ENCODE data around the gene FOXO3.

FOXO3 gene

DNA sequence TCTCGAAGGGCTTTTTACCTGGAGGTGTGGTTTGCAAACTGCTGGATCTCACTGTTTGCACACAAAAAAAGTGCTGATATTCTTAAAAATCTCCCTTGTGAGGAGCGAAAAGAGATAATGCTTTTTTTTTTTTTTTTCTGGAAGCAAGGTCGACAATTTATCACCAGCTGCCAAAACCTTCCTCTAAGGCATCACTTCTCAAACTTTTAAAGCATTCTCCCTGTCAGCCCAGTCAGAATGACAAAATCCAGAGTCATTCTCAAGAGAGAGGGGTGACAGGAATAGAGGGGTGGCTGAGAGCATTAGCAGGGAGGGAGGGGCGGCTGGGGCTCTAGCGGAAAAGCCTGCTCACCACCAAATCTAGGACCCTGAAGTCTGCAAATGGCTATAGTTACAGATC is 150.4 kb downstream of the FOXO3 start:
- no peak for DNase-seq (ENCODE audit: low read depth in 2 of 2)

DNA sequence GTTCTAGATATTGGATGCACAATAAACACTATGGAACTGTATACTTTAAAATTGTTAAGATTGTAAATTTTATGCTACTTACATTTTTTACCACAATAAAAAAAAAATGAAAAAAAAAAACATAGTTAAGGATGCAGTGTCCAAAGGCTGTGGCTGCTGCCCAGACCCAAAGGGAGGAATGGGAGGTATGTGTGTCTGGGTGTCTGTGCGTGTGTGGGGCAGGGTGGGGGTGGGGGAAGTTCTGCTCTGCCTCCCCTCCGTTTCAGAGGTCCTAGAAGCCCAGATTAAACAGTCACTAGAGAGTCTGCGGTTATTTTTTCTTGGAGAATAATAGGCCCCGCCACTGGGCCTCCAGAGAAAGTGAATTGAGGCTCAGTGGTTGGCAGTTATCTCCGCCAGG is 151.1 kb downstream of the FOXO3 start:
- no peak for DNase-seq (ENCODE audit: low read depth in 2 of 2)

DNA sequence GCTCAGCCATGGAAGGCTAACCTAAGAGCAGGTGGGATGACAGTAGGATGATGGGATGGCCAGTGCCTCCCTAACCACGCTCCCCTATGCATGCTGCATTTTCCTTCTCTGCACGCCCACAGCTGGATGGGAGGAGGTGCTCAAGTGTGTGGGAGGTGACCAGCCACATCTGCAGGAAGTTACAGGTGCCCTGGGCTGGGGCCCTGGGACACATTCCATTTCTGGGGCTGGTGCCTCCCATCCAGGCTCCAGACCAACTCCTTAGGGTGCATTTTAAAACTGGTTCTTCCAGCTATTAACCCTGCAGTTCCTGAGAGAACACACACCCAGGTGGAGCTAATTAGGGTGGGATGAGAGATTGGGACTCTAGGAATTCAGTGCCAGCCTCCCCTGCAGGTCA is 152.2 kb downstream of the FOXO3 start:
- no peak for DNase-seq (ENCODE audit: low read depth in 2 of 2)

DNA sequence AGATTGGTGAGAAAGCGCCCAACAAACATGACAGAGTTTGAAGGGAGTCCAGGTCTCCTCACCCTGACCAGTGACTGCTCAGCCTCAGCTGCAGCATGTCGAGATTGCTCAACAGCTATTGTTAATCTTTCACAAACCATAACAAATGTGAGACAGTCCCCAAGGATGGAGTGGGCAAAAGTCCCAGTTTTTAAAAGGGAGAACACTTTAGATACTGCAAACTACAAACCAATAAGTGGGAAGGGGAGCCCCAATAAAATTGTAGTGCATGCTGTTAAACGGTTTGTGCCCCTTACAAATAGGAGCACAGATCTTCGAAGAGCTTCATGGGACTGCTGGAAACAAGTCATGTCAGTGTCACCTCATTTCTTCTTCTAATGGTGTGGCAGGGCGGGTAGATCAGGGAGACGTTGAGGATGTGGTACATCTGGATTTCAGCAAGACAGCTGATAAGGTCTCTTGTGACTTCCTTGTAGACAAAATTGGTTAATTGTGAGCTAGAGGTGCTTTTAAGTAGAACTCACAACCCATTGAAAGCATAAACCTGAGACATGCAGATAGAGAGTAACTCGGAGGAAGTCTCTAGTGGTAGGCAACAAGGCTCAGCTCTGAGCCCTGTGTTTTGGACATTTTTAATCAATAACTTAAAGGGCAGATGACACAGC is 153.5 kb downstream of the FOXO3 start:
- no peak for DNase-seq (ENCODE audit: low read depth in 2 of 2)

DNA sequence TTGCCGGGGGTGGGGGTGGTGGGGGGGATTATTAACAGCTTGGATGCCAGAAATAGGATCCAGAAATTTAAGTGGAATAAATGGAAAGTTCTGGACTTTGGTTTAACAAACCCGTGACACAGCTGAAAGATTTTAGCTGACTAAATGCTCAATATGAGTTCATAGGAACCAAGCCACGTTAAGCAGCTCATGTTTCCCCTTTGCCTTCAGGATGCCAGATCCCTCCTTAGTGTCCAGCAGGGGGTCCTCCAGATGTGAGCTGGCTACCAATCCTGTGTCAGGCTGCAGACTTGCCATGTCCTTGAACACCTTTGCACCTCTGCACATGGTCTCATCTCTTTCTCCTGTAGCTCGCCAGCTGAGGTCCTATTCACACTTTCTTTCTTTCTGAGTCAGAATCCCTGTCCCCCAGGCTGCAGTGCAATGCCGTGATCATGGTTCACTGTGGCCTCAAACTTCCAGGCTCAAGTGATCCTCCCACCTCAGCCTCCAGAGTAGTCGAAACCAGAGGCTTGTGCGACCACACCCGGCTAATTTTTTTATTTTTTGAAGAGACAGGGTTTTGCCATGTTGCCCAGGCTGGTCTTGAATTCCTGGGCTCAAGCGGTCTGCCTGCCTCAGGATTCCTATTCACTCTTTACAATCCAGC is 154.2 kb downstream of the FOXO3 start:
- DNase-seq (ENCODE audit: low read depth in 2 of 2): no peak

DNA sequence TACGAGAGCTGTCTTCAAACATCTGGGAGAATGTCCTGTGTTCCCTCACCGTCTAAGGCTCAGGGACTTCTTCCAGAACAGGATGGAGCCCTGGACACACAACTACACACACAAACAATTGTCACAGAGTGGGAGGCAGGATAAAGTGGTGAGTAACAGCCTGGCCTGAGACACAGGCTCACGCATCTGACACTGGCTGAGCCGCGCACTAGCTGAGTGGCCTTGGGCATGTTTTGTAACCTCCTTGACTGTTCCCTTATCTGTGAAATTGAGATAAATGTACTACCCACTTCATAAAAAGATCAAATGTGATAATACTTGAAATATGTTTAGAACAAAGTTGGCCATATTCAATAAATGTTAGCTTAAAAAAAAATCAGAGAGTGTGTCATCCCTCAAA is 155.1 kb downstream of the FOXO3 start:
- no peak for DNase-seq (ENCODE audit: low read depth in 2 of 2)

DNA sequence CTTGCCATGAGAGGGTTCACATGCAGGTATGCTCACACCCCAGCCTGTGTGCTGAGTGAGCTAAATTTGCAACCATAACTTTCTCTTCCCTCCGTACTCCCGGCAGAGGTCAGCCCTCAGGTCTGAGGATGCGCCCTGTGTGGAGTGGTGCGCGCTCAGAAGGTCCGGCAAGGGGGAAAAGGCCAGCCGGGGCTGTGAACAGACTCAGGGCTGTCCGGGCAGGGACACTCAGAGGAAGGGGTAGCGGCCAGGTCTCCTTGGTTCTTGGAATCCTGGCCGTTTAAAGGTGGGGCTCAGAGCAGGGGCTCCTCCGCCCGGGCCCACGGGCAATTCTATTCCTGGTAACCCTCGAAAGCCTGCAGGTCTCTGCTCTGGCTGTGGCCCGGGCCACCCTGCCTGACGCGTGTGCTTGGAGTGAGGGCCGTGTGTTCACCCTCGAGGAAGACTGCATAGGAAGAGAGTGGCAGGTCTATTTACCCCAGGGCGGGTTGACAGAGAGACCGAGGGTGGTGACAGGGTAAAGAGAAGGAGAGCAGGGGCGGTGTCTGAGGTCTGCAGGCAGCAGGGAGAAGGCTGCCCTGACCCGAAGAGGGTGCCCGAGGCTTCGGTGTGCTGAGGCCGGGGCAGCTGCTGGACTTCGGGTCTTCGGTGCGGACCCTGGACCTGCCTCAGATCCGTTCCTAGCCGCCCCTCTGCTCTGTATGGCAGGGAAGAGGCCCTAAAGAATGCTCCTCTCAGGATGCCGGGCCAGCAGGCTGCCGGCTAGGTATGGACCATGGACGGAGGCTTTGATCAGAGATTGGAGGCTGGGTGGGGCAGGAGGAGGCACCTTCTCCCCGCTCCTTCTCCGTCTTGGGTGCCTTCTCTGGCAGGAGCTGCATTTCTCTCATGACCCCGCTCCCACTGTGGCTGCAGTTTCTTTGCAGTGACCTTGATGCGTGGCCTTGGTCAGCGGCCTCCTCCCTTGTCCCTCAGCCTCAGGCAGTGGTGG is 156.4 kb downstream of the FOXO3 start:
- no peak for DNase-seq (ENCODE audit: low read depth in 2 of 2)

DNA sequence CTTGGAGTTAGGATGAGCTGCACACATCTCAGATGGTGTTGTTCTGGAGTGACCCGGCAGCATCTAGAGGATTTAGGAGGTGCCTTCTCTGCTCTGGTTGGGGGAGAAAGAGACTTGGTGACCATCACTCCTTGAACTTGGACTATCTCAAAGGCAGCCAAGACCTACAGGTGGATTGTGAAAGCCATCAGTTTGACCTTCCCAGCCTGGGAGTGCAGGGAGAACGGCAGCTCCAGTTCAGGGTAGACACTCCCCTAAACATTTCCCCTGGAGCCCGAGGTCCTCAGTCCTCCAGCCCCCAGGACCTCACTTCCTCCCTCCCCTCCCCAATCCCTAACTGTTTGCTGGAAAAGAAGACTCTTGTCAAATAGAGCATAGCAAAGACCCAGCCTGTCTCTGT is 158.8 kb downstream of the FOXO3 start:
- DNase-seq (ENCODE audit: low read depth in 2 of 2): no peak

DNA sequence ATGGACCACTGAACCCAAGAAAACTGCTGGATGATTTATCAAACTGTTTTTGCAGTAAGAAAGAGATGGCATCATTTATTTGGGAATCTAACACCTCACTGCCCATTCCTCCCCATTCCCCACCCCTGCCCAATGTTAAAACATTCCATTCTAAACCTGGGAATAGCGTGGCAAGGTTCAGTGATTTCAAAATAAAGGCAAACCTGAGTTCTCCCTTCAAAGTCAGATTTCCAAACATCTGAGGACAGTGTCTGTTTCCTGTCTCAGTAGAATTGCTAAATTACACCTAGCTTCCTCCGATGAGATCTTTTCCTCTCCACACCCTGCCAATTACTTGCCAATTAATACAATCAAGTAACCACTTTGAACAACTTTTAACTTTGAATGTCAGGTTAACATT is 160.1 kb downstream of the FOXO3 start:
- DNase-seq (ENCODE audit: low read depth in 2 of 2): no peak

DNA sequence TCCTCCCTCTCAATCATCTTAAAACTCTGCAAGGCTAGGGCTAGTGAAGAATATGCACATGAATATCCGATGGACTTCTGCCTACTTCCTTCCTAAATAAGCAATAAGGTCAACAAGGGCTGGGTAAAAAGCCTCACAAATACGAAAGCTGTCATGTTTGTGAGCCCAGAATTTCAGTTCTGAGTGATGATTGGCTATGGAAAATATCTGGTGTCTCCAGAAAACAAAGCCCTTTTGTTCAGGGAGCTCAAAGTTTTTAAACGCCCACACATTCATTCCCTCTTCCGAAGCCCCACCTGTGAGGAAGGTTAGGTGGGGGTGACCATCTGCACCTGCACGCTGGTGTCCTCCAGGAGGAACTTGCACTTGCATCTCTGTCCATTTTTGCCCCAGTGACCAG is 160.6 kb downstream of the FOXO3 start:
- no peak for DNase-seq (ENCODE audit: low read depth in 2 of 2)

DNA sequence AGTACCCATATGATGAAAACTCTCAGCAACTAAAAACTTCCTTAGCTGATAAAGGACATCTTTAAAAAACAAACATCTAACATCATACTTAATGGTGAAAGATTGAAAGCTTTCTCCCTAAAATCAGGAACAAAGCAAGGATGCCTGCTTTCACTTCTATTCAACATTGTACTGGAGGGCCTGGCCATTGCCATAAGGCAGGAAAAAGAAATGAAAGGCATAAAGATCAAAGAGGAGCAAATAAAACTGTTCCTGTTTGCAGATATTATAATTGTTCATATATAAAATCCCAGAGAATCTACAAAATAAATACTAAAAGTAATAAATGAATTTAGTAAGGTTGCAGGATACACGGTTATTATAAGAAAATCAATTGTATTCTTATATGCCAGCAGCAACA is 162.9 kb downstream of the FOXO3 start:
- no peak for DNase-seq (ENCODE audit: low read depth in 2 of 2)

DNA sequence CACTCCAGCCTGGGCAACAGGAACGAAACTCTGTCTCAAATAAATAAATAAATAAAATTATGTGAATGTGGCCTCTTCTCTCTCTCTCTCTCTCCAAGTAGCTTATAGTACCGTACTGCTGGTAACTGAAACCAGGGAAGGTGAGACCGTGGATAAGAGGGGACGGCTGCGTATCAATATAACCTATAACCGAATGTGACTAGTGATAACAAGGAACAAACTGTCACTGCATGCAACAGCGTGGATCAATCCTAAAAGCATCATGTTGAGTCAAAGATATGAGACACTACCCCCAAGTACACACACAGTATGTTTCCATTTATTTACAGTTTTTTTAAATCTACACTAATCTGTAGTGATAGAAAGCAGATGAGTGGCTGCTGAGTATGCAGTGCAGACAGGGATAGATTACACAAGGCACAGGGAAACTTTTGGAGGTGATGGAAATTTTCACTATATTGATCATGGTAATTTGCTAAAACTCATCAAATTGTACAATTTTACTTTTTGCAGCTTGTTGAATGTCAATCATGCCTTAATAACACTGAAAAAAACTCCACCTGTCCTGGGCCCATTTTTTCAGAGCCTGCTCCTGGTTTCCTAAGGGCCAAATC is 166.1 kb downstream of the FOXO3 start:
- no peak for DNase-seq (ENCODE audit: low read depth in 2 of 2)

DNA sequence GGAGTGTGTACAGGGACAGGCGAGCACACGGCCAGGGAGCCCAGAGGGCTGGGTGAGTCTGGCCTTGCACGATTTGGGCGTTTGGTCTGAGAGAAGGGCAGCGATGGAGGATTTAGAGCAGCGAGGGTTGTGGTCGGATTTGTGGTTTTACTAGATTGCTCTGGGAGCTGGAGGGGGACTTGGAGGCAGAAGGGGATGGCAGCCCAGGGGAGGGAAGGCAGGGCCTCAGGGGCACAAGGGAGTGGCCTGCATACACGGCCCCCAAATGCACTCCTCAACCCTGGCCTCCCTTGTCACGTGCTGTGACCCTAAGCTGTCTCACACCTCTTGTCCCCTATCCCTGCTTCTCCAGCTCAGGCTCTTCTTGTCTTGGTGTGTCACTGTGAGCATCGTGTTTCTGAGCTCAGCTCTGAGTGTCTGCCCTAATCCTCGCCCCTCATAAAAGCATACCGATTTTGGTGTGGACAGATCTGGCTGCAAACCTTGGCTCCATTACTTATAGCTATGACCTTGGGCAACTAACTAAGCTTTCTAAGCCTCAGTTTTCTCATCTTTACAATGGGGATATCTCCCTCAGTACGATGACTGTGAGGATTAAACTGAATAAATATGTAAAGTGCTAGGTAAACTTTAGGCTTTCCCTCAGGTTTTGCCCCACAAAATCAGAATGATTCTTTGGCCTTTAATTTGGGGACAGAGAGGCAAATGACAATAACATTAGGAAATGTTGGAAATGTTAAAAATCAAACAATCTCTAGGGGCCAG is 167.4 kb downstream of the FOXO3 start:
- no peak for DNase-seq (ENCODE audit: low read depth in 2 of 2)

DNA sequence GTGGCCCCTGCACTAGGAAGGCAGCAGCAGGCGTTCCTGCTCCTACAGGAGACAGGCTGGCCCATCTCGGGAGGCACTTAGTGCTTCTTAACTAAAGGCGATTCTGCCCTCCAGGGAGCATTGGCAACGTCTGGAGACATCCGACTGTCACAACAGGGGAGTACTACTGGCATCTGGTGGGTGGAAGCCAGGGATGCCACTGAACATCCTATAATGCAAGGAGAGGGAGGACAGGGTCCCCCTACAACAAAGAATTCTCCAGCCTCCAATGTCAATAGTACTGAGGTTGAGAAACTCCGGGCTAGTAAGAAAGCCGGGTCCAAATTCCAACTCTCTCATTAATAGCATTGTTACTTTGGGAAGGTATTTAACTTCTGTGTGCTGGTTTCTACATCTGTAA is 168.1 kb downstream of the FOXO3 start:
- no peak for DNase-seq (ENCODE audit: low read depth in 2 of 2)

DNA sequence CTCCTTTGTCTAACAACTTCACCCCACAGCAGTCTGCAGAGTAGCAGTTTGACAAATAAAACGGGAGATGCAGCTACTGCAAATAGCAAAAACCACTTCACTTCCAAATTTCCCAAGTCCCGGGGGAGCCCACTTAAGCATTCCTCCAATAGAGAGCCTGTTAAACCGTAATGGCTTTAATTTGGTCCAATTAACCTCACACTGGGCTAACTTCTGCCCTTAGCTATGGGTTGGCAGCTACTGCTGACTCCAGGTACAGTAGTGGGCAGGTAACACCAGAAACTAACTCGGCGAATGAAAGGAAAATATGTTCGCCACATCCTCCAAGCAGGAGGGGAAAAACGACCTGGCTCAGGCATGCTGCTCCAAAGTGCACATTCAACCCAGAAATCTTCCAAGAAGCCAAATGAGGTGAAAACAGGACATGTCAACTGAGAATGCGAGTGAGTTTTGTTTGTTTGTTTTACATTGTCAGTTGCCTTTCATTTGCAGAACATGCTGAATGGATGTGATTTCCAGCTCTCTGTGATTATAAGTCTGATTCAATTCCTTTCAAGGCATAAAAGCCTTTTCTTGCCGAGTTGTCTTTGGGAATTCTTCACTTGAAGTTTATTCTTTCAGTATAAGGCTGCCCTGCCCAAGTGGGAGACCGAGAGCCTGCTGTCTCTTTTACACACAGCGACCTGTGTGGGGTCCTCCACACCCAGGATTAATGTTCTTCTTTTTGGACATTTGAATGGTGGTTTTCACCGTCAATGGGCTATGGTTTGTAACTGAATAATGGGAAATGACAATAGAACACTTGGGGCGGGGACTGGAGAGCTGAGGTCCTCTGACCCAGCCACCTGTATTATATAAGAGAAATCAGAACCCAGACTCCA is 170.2 kb downstream of the FOXO3 start:
- DNase-seq (ENCODE audit: low read depth in 2 of 2): no peak

DNA sequence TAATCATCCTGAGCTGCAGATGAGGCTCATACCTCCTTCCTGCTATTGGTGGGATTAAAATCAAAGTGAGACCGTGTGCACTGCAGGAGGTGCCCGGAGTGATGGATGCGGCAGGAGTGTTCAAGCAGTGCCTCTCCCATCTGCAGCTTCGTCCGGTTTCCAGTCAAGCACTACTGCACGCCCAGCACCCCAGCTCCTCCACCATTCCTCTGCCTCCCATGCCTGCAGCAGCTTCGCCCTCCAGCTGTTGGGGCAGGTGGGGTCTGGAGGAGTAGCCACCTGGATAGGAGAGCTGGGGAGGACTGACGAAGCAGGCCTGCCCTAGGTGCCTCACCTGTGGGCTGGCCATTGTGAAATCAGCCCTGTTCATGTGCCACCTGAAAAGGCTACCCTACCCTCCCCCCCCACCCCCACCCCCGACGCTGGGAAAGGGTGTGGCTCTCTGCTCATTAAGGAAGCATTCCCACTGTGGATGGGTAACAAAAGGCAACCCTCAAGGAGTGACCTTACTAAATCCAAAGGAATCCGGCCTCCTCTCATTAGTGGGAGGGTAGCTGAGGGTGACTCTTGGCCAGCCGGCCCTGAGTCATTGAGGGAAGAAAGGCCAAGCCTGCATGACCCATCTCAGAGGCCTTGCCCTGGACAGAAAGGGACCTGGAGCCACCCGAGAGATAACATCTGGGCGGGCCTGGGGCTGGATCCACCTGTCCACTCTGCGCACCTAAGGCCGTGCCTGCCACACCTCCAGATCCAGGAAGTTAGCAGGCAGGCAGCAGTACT is 171.6 kb downstream of the FOXO3 start:
- DNase-seq (ENCODE audit: low read depth in 2 of 2): no peak

DNA sequence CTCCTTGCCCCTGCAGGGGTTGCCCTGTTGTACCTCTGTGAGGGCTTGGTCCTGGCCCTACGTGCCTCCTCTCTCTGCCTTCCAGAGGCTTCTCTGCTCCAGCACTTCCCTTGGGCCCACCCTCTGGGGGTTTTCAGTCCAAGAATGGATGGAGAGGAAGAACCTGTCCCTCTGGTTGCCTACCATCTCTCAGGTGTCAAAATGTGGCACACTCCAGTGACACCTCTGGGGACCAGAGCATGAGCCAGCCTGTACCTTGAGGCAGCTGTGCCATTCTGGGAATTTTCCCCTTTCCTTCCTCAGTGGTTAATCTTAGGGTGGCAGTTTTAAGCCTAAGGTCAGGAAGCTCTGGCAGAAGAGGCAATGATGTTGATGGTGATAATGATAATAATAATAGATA is 172.3 kb downstream of the FOXO3 start:
- DNase-seq (ENCODE audit: low read depth in 2 of 2): no peak

DNA sequence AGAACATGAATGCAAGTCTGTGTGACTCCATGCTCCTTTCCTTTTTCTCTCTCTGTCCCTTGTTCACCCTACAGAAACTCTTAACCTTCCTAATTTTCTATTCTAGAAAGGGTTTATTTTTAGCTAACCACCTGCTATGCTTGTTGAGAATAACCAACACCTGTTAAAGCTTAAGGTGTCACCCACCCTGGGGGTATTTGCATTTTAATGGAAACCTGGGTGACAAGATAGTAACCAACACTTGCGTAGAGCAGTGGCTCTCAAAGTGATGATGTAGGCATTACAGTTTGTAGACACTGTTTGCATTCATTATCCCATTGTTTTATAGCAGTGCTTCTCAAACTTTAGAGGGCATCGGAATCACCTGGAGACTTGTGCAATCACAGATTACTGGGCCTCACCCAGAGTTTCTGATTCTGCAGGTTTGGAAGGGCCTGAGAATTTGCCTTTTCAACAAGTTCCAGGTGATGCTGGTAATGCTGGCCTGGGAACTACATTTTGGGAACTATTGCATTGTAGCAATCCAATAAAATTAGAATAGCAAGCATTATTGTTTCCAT is 173.1 kb downstream of the FOXO3 start:
- DNase-seq (ENCODE audit: low read depth in 2 of 2): no peak
